Amygdala (tissue), 56 donors: ENCODE measurements around the gene C3orf52.
A peak's percentile ranks its signal among the peaks of the same experiment; 100 is the strongest.
"Not testable (repeated sequence)": the region's sequence is repeated elsewhere in the genome, so short reads cannot be mapped to it uniquely, and the experiment has no call there.

Experiments
- DNase-seq, 56 donors: peaks; one replicate each; lab custom pipeline; 2025; lab: John Stamatoyannopoulos, UW

The C3orf52 gene, protein sequence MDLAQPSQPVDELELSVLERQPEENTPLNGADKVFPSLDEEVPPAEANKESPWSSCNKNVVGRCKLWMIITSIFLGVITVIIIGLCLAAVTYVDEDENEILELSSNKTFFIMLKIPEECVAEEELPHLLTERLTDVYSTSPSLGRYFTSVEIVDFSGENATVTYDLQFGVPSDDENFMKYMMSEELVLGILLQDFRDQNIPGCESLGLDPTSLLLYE

DNA sequence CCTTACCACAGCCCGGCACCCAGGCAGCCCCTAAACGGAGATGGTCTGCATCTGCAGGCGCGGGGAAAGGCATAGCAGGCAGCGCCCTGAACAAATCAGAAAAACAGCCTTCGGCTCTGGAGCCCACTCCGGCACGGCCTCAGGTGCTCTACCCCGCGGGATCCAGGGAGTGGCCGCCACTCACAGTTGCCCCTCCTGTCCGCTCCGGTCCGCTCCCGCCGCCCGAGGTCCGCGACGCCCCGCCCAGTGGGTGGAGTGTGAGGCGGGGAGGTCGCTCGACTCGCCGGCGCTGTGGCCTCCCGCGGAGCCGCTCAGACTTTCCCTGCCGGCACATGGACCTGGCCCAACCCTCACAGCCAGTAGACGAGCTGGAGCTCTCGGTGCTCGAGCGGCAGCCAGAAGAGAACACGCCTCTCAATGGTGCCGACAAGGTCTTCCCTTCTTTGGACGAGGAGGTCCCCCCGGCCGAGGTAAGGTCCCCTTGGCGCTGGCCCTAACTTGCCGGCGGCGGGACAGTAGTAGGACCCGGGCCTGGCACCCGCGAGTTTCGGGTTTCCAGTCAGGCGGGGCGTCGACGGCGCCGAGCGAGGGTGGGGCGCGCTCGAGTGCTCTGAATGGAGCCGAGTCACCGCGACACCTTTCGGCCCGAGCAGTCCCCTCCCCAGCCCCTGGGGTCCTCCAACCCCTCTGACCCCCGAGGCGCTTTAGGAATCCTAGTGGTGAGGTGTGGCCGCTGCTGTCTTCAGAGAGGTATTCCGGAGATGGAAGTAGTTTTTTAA lies at the start of gene C3orf52:
Gene C3orf52, plus strand, starts transcription at position 314 of the 779 bp plus-strand sequence. Its CDS starts 19 bp downstream, at position 333.
- DNase-seq: peak in 34 of 56 donors; percentile 2 to 62 (median 16)

DNA sequence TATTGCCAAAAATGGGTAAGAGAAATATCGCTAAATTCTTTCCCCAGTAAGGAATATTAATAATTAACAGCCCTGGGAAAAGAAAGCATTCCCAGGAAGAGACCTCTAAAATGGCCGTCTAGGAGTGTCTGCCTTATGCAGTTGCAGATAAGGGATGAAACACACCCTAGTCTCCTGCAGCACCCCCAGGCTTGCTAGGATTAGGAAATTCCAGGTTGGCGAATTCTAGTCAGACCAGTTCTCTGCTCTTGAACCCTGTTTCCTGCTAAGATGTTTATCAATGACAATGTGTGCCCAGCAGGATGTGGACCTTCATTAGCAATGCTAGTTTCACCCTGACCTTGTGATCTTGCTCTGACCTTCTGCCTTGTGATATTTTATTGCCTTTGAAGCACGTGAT lies 49.0 kb upstream of the C3orf52 start:
- not testable (repeated sequence) for DNase-seq

DNA sequence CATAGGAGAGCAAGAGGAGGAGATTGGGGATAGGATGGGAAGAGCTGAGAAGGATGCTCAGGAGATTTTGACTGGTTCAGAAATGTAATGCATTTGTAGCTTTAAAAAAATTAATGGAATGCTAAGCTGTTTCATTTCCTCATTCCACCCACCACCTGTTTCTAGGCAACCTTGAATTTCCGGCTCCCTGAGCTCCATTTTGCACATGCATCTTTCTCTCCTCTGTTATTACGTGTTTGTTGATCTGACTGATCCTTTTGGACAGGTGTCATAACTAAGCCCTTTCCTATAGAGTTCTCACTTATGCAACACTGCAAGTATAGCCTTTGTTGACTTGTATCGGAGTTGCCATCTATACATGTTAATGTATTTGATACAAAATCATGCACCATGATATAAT lies 47.3 kb upstream of the C3orf52 start:
- peak in 5 of 56 donors; percentile 4 to 25 (median 8) for DNase-seq

GRCh38 chr3:112041321-112041720 lies 44.9 kb upstream of the C3orf52 start:
- DNase-seq: no peak

DNA sequence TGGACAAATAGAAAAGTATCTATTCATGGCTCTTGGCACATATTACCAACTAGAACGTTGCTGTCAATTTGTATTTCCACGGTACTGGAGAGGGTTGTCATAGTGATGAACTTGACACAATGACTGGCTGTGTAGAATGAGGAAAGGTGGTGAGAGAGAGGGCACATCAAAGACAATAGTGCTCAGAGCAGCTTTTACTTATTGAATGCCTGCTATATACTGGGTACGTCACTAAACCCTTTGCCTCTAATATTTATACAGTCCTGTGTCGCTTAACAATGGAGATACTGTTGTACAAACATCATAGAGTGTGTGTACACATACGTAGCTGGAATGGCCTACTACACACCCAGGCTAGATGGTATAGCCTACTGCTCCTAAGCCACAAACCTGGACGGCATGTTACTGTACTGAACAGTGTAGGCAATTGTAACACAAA lies 43.3 kb upstream of the C3orf52 start:
- peak in 1 of 56 donors; percentile 13 for DNase-seq

DNA sequence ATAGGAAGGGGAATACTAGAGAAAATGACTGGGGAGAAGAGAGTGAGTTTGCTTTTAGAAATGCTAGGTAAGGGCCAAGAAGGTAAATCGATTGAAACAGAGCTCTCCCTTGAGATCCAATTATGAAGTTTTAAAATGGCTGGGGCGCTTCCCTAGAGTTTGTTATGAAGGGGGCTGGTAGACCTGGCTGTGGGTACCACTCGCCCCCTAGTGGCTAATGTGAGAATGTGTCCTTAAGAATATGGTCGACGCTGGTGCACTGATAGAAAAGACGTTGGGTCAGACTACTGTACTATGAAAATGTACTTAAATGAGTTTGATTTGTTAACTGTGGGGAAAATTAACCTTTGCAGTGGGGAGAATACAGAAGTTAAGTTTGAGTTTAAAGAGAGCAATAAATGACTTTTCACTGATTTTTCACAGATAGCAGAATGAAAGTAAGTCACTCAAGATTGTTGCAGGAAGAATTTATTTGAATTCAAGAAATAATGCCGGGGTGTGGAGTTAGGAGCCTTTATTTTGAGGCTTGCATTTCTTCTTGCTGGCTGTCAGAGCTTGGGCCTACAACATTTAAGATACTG lies 42.5 kb upstream of the C3orf52 start:
- peak in 36 of 56 donors; percentile 2 to 65 (median 10) for DNase-seq

GRCh38 chr3:112046599-112046998 lies 39.6 kb upstream of the C3orf52 start:
- no peak for DNase-seq

GRCh38 chr3:112047264-112047663 lies 38.9 kb upstream of the C3orf52 start:
- no peak for DNase-seq

- DNase-seq: no peak
Measured at GRCh38 chr3:112048911-112049310, 37.3 kb upstream of the C3orf52 start.

- no peak for DNase-seq
Measured at GRCh38 chr3:112053229-112053628, 33.0 kb upstream of the C3orf52 start.

DNA sequence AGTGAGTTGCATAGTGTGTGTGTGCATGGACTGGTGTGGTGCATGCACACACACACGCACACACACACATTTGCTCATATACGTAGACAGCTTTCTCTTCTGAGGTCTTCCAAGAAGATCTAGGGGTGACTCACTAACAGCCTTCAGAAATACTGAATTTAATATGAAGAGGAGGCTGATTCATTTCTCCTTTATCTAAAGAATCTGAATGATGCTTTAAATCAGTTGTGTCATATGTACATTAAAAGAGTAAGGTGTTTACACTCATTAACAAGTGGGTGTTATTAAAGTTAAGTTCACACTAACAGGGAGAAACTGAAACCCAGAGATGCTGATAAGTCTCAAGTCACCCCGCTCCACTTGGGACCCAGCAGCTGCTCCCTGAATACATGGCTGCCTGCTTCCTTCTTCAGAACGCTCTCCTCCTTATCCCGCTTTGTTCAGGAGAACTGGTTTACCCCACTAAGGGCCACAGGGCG lies 29.7 kb upstream of the C3orf52 start:
- no peak for DNase-seq

- DNase-seq: no peak
Measured at GRCh38 chr3:112059497-112059896, 26.7 kb upstream of the C3orf52 start.

DNA sequence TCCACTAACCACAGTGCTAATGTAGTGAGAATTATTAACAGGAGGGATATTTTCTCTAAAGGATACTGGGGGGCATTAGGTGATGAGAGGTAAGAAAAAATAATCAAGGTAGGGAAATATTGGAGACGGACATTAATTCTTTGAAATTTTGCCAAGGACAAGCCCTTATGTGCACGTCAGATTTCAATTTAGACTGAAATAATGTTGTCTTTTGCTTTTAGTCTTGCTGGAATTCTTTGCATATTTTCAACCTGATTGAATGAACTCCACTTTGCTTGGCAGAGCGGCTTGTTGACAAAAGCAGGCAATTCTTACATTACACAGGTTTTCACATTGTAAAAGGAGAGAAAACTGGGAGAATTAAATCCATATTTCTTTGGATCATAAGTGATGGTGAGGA lies 25.0 kb upstream of the C3orf52 start:
- no peak for DNase-seq

GRCh38 chr3:112072387-112073060 lies 13.7 kb upstream of the C3orf52 start:
- not testable (repeated sequence) for DNase-seq

- no peak for DNase-seq
Measured at GRCh38 chr3:112074006-112074405, 12.2 kb upstream of the C3orf52 start.

DNA sequence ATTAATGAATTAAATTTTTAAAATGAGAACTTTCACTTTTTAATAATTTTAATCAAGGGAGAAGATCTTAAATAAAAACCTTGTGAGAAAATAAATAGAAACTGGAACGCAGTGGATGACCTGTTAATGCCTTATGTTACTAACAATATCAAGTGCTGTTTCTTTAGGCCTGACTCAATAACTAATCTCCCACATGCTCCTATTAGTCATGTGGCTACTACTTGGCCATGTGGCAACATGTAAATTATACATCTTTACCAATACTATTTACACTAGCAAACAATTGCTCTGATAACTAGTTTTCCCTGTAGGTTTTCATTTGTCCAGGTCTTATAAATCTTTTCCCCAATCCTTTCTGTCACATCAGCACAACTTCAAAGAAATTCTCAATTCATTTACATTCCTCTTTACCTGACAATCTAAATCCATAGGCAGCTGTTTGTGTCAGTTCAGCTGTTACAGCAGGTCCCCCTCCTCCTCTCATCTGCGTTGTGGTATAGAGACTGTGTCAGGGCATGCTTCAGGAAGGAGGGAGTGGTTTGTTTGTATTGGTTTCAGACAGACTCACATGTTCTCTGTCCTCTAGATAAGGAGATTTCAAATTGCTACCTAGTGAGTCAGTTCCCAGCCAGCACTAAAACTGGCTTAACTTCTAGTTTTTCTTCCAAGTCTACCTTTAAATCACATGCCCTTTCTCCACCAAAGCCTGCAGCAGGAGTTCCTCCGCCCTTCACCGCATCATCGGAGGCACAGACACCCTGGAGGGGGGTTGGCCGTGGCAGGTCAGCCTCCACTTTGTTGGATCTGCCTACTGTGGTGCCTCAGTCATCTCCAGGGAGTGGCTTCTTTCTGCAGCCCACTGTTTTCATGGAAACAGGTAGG lies 11.3 kb upstream of the C3orf52 start:
- no peak for DNase-seq

GRCh38 chr3:112078125-112079083 lies 7.8 kb upstream of the C3orf52 start:
- no peak for DNase-seq

DNA sequence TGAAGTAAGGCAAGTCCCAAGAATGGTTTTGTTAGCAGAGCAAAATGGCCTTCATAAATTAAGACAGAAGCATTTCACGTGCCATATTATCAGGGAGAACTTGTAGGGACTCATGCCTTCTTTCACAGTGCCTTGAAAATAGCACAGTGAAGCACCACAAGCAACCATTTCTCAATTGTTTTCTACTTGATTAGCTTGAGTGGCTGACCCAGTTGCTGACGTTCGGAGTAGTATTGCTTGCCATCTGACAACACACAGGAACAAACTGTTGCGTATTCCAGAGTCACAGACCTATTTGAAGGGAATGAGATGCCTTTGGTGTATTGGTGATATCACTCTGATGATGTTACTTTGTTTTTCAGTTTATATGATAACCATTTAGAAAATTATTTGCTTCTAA lies 3.0 kb upstream of the C3orf52 start:
- DNase-seq: no peak
